Body of pancreas (tissue), 4 donors: Measurements from ENCODE around the gene RBM20. TPM values are rescaled to one million over a fixed set of nuclear protein-coding genes. Genes with fewer than 3 reads are reported as not detected.
"Not testable (repeated sequence)": the region's sequence is repeated elsewhere in the genome, so short reads cannot be mapped to it uniquely, and the experiment has no call there.

Source experiments
- ATAC-seq: fragments of 150-250 bp; one replicate; pipeline ENCODE4 v1.9.1; 2016
- DNase-seq, 4 donors: peaks; one replicate each; pipeline ENCODE4 v3.0.0-alpha.2; 2019
- H3K27ac ChIP-seq, 4 donors: fragments of 200-600 bp; sonication (generic); 1 replicate in 3 of 4; 2 replicates in 1 of 4; pipeline versions ENCODE4 v1.5.1 to v1.6.1; 2016 to 2019; ENCODE audit warnings: mild to moderate bottlenecking in 1 of 4, mixed read lengths in 1 of 4, moderate library complexity in 1 of 4
- H3K27me3 ChIP-seq, 2 donors: fragments of 200-600 bp; sonication (generic); one replicate each; pipeline ENCODE4 v1.6.0; 2016; ENCODE audit warnings: mild to moderate bottlenecking in 1 of 2
- H3K36me3 ChIP-seq, 2 donors: fragments of 200-600 bp; sonication (generic); replicated peaks in 1 of 2; 2 replicates each; pipeline ENCODE4 v1.5.1; 2016; ENCODE audit warnings: low read depth in 2 of 2; ENCODE audit not compliant: insufficient read depth in 1 of 2
- H3K4me1 ChIP-seq: fragments of 200-600 bp; sonication (generic); one replicate; pipeline ENCODE4 v1.6.0; 2016
- H3K4me3 ChIP-seq, 2 donors: fragments of 200-600 bp; sonication (generic); 1 replicate in 1 of 2; 2 replicates in 1 of 2; pipeline ENCODE4 v1.5.1; 2016 to 2019
- H3K9me3 ChIP-seq, 3 donors: fragments of 200-600 bp; sonication (generic); 1 replicate in 2 of 3; 2 replicates in 1 of 3; pipeline ENCODE4 v1.5.1; 2016
- CTCF ChIP-seq, 7 experiments: fragments of 450-650 bp in 4 of 7; fragments of 200-600 bp in 3 of 7; sonication (generic) in 3 of 7; IDR thresholded peaks; one replicate each; pipeline ENCODE4 v1.5.1; 2016 to 2019; ENCODE audit warnings: antibody characterized with exemption in 7 of 7
- POLR2A ChIP-seq, 3 donors: fragments of 450-650 bp; IDR thresholded peaks; one replicate each; pipeline ENCODE4 v1.6.1; 2016; ENCODE audit warnings: antibody characterized with exemption in 3 of 3, mild to moderate bottlenecking in 2 of 3
- WGBS, 2 donors: methylation state at CpG; one replicate each; pipeline ENCODE4 v1.1.5; 2017; 5-methylcytosine and 5-hydroxymethylcytosine counted together
- intact Hi-C: fragments of 100-400 bp; cut with DNase I; formaldehyde crosslinking; loops from one replicate; pipeline ENCODE4 v1.15.1; 2023
- total RNA-seq, 2 donors: library from RNA; depleted of rRNA; stranded (reverse); fragments of >200 nt; gene quantifications; one replicate each; pipeline ENCODE4 v1.1.0, GENCODE V29; 2016

RBM20 gene
- total RNA-seq, 2 donors from 2014 or later, result 14.5 to 39.4 TPM

- no peak overlapping the region for H3K4me3 ChIP-seq
- TF ChIP-seq POLR2A (IDR thresholded peaks at IDR 0.05), result no peak
- no peak for TF ChIP-seq CTCF (IDR thresholded peaks at IDR 0.05)
- no peaks in the 10 kb centered on the region for H3K36me3 ChIP-seq
- H3K9me3 ChIP-seq, result no peaks in the 10 kb centered on the region
- intact Hi-C loops, result no loop called here
- DNase-seq, result no peak
- H3K27ac ChIP-seq, result no peak overlapping the region
- no peaks in the 10 kb centered on the region for H3K27me3 ChIP-seq
- ATAC-seq, result no peak
- WGBS, 2 donors, result 68 to 85% methylated on average over 2 to 3 of the region's 3 CpGs
- no peaks in the 10 kb centered on the region for H3K4me1 ChIP-seq
Observed at GRCh38 chr10:110701617-110701971, 57.5 kb downstream of the RBM20 start.

- no peak for ATAC-seq
- Histone ChIP-seq H3K36me3 (no peaks in the 10 kb centered on the region), H3K27me3 (no peaks in the 10 kb centered on the region), H3K9me3 (no peaks in the 10 kb centered on the region), H3K4me1 (no peaks in the 10 kb centered on the region), H3K4me3 (no peak overlapping the region), H3K27ac (no peak overlapping the region)
- no peak for DNase-seq
- intact Hi-C loops, result no loop called here
- no peak for TF ChIP-seq CTCF (IDR thresholded peaks at IDR 0.05)
- TF ChIP-seq POLR2A (IDR thresholded peaks at IDR 0.05), result no peak
Observed at GRCh38 chr10:110704070-110704469, 59.9 kb downstream of the RBM20 start.

GRCh38 chr10:110704906-110705476 is 60.9 kb downstream of the RBM20 start:
- intact Hi-C loops, result no loop called here
- no peaks in the 10 kb centered on the region for H3K4me1 ChIP-seq
- H3K9me3 ChIP-seq, result no peaks in the 10 kb centered on the region
- H3K27ac ChIP-seq, result no peak overlapping the region
- H3K36me3 ChIP-seq, result no peaks in the 10 kb centered on the region
- 85 to 87% methylated on average over 5 of the region's 5 CpGs for WGBS, 2 donors
- TF ChIP-seq CTCF (IDR thresholded peaks at IDR 0.05) (no peak), POLR2A (IDR thresholded peaks at IDR 0.05) (no peak)
- no peak overlapping the region for H3K4me3 ChIP-seq
- H3K27me3 ChIP-seq, result no peaks in the 10 kb centered on the region
- ATAC-seq (no peak), DNase-seq (no peak)

- H3K27me3 ChIP-seq, DNase-seq, H3K27ac ChIP-seq, H3K9me3 ChIP-seq, intact Hi-C loops, H3K36me3 ChIP-seq, H3K4me3 ChIP-seq, ATAC-seq, H3K4me1 ChIP-seq: not testable (repeated sequence)
- WGBS, 2 donors, result 73 to 84% methylated on average over 4 of the region's 4 CpGs
Observed at GRCh38 chr10:110705596-110705995, 61.5 kb downstream of the RBM20 start.

- intact Hi-C loops, result no loop called here
- Histone ChIP-seq H3K9me3 (no peaks in the 10 kb centered on the region), H3K4me3 (no peak overlapping the region), H3K4me1 (no peaks in the 10 kb centered on the region), H3K27me3 (no peaks in the 10 kb centered on the region), H3K36me3 (no peaks in the 10 kb centered on the region), H3K27ac (no peak overlapping the region)
- 70 to 74% methylated on average over 5 of the region's 5 CpGs for WGBS, 2 donors
- DNase-seq, result no peak
- no peak for ATAC-seq
- TF ChIP-seq CTCF (IDR thresholded peaks at IDR 0.05) (no peak), POLR2A (IDR thresholded peaks at IDR 0.05) (no peak)
Observed at GRCh38 chr10:110706690-110707098, 62.6 kb downstream of the RBM20 start.
